B cell (primary cell): ENCODE measurements around the gene QSOX1. TPM values are rescaled to one million over a fixed set of nuclear protein-coding genes. Genes with fewer than 3 reads are reported as not detected.

ENCODE experiments used
- ATAC-seq: fragments of 200-7000 bp; cut with Tn5 transposase; one replicate; pipeline ENCODE4 v1.10.0; 2021; ENCODE audit warnings: low read depth, mild to moderate bottlenecking, moderate number of reproducible peaks, moderate library complexity
- CTCF ChIA-PET: fragments of 350-600 bp; sonication (Branson Sonifier 250); formaldehyde crosslinking; loops from one replicate; lab custom pipeline; 2021; ENCODE audit warnings: antibody characterized with exemption, inconsistent platforms; lab: Charles Lee
- POLR2A ChIA-PET: fragments of 350-600 bp; sonication (Branson Sonifier 250); formaldehyde crosslinking; loops from one replicate; lab custom pipeline; 2021; ENCODE audit warnings: antibody characterized with exemption; lab: Charles Lee
- DNase-seq: peaks from one replicate; pipeline ENCODE4 v3.0.0; 2013
- H2AFZ ChIP-seq: 2 replicates; pipeline ENCODE4 v1.6.1; 2012; ENCODE audit warnings: mild to moderate bottlenecking, low read depth, low read length; ENCODE audit not compliant: insufficient read depth, poor library complexity, severe bottlenecking
- H3K27ac ChIP-seq, 2 donors: 1 replicate in 1 of 2; 2 replicates in 1 of 2; pipeline ENCODE4 v1.5.1; 2012 to 2013; ENCODE audit warnings: low read length in 2 of 2, mild to moderate bottlenecking in 2 of 2, moderate library complexity in 1 of 2
- H3K27me3 ChIP-seq, 4 experiments: fragments of 200-600 bp in 1 of 4; sonication (generic) in 1 of 4; replicated peaks in 1 of 4; 1 replicate in 2 of 4; 2 replicates in 2 of 4; pipeline versions ENCODE4 v1.6.1 to v1.7.0; 2013 to 2016; ENCODE audit warnings: low read length in 3 of 4, mild to moderate bottlenecking in 2 of 4, mixed read lengths in 1 of 4, moderate library complexity in 1 of 4; ENCODE audit not compliant: insufficient read depth in 4 of 4, control insufficient read depth in 3 of 4; ENCODE audit errors: control extremely low read depth in 1 of 4
- H3K36me3 ChIP-seq, 2 experiments: replicated peaks in 1 of 2; 1 replicate in 1 of 2; 2 replicates in 1 of 2; pipeline versions ENCODE4 v1.6.1 to v1.7.1; 2013; ENCODE audit warnings: low read length in 1 of 2; ENCODE audit not compliant: insufficient read depth in 2 of 2, control insufficient read depth in 1 of 2; ENCODE audit errors: control extremely low read depth in 1 of 2, extremely low read depth in 1 of 2
- H3K4me1 ChIP-seq, 2 donors: fragments of 200-600 bp in 1 of 2; sonication (generic) in 1 of 2; 1 replicate in 1 of 2; 2 replicates in 1 of 2; pipeline versions ENCODE4 v1.5.1 to v1.6.1; 2013 to 2017; ENCODE audit warnings: low read length in 2 of 2; ENCODE audit not compliant: control insufficient read depth in 2 of 2, insufficient read depth in 2 of 2
- H3K4me2 ChIP-seq: replicated peaks from 2 replicates; pipeline ENCODE3; 2012; ENCODE audit warnings: mild to moderate bottlenecking, low read depth, low read length; ENCODE audit not compliant: poor library complexity, severe bottlenecking
- H3K4me3 ChIP-seq, 5 experiments: fragments of 200-600 bp in 1 of 5; sonication (generic) in 1 of 5; 1 replicate in 3 of 5; 2 replicates in 2 of 5; pipeline versions ENCODE4 v1.5.1 to v1.7.0; 2011 to 2016; ENCODE audit warnings: low read length in 4 of 5, mild to moderate bottlenecking in 4 of 5, low read depth in 2 of 5, control low read depth in 1 of 5, moderate library complexity in 1 of 5; ENCODE audit not compliant: insufficient read depth in 1 of 5; ENCODE audit errors: control extremely low read depth in 1 of 5, extremely low read depth in 1 of 5
- H3K79me2 ChIP-seq: fragments of 200-600 bp; sonication (generic); one replicate; pipeline ENCODE4 v1.6.0; 2016; ENCODE audit warnings: low read length; ENCODE audit not compliant: control insufficient read depth, insufficient read depth
- H3K9ac ChIP-seq: fragments of 200-600 bp; sonication (generic); 2 replicates; pipeline ENCODE4 v1.6.1; 2017; ENCODE audit warnings: mild to moderate bottlenecking, low read length, moderate library complexity
- H3K9me3 ChIP-seq, 3 donors: one replicate each; pipeline versions ENCODE4 v1.6.1 to v1.7.1; 2013; ENCODE audit warnings: low read length in 2 of 3; ENCODE audit not compliant: control insufficient read depth in 2 of 3, insufficient read depth in 1 of 3; ENCODE audit errors: control extremely low read depth in 1 of 3
- H4K20me1 ChIP-seq: 2 replicates; pipeline ENCODE4 v1.6.0; 2012; ENCODE audit warnings: mild to moderate bottlenecking, low read length; ENCODE audit not compliant: insufficient read depth, control insufficient read depth, poor library complexity, severe bottlenecking
- H3K27ac Mint-ChIP-seq: one replicate; pipeline ENCODE4 v1.8.0; 2021; ENCODE audit warnings: mixed read lengths
- H3K27me3 Mint-ChIP-seq: one replicate; pipeline ENCODE4 v1.8.0; 2021; ENCODE audit warnings: mixed read lengths
- H3K4me1 Mint-ChIP-seq: one replicate; pipeline ENCODE4 v1.8.0; 2021; ENCODE audit warnings: mixed read lengths
- H3K4me3 Mint-ChIP-seq: one replicate; pipeline ENCODE4 v1.8.0; 2021; ENCODE audit warnings: mixed read lengths
- H3K9me3 Mint-ChIP-seq: one replicate; pipeline ENCODE4 v1.8.0; 2022; ENCODE audit warnings: mixed read lengths; ENCODE audit not compliant: insufficient read depth
- CTCF ChIP-seq: fragments of 200-600 bp; IDR thresholded peaks from one replicate; pipeline ENCODE4 v1.8.0; 2022; ENCODE audit warnings: antibody characterized with exemption, mild to moderate bottlenecking
- EZH2 ChIP-seq: IDR thresholded peaks from 2 replicates; pipeline ENCODE4 v1.6.1; 2012; ENCODE audit warnings: borderline replicate concordance, low read depth, mild to moderate bottlenecking, moderate library complexity, low read length; ENCODE audit not compliant: insufficient read depth, poor library complexity, severe bottlenecking
- WGBS: methylation state at CpG from one replicate; pipeline ENCODE4 v1.1.5; 2013; ENCODE audit warnings: missing lambda C conversion rate; ENCODE audit not compliant: insufficient coverage; 5-methylcytosine and 5-hydroxymethylcytosine counted together
- intact Hi-C: fragments of 100-400 bp; cut with micrococcal nuclease; formaldehyde crosslinking; loops from one replicate; pipeline ENCODE4 v1.10.0; 2022
- polyA plus RNA-seq: library from polyadenylated mRNA; depleted of rRNA; stranded (reverse); fragments of >200 nt; gene quantifications from 2 replicates; pipeline ENCODE4 v1.2.3, GENCODE V29; 2012
- total RNA-seq, 2 donors: library from RNA; stranded (reverse); fragments of 120-200 nt in 1 of 2; gene quantifications; 1 replicate in 1 of 2; 2 replicates in 1 of 2; pipeline versions ENCODE4 v1.2.3 to v1.2.4, GENCODE V29; 2013 to 2022

The QSOX1 gene
- total and polyA plus RNA-seq, 2 donors (not counting 1 experiment from before 2014, with no cell fraction given): 11.4 to 20.6 TPM

GRCh38 chr1:180208264-180208663 lies 53.6 kb downstream of the QSOX1 start:
- peaks cover under 1% of the 10 kb centered on the region for H3K4me1 Mint-ChIP-seq
- H3K79me2 ChIP-seq: no peaks in the 10 kb centered on the region
- no peak overlapping the region for H2AFZ ChIP-seq
- no peaks in the 10 kb centered on the region for H3K27me3 ChIP-seq
- no peak overlapping the region for H3K4me3 Mint-ChIP-seq
- H3K36me3 ChIP-seq: no peaks in the 10 kb centered on the region
- H3K9ac ChIP-seq: no peak overlapping the region
- 13% methylated on average over 4 of the region's 4 CpGs for WGBS
- H3K27ac Mint-ChIP-seq: no peak overlapping the region
- H3K9me3 ChIP-seq: no peaks in the 10 kb centered on the region
- H3K9me3 Mint-ChIP-seq: no peaks in the 10 kb centered on the region
- H4K20me1 ChIP-seq: no peaks in the 10 kb centered on the region
- ChIA-PET POLR2A (no interaction called here), CTCF (interaction anchor here (1.0 kb wide), 1 partner anchor 275 kb away, joined by 3 read pairs; no protein-coding TSS in a partner anchor)
- peaks cover 4% of the 10 kb centered on the region for H3K27me3 Mint-ChIP-seq
- intact Hi-C loops: no loop called here
- H3K4me1 ChIP-seq: no peaks in the 10 kb centered on the region
- no peak for ATAC-seq
- no peak overlapping the region for H3K27ac ChIP-seq
- DNase-seq: no peak
- H3K4me2 ChIP-seq: no peak overlapping the region
- H3K4me3 ChIP-seq: no peak overlapping the region
- no peak for TF ChIP-seq CTCF
- TF ChIP-seq EZH2: no peak

- Histone ChIP-seq H3K36me3 (no peaks in the 10 kb centered on the region), H3K9me3 (no peaks in the 10 kb centered on the region), H3K27me3 (no peaks in the 10 kb centered on the region), H3K4me2 (no peak overlapping the region), H3K27ac (no peak overlapping the region), H4K20me1 (no peaks in the 10 kb centered on the region), H3K4me1 (no peaks in the 10 kb centered on the region), H3K79me2 (no peaks in the 10 kb centered on the region), H3K9ac (no peak overlapping the region), H2AFZ (no peak overlapping the region), H3K4me3 (no peak overlapping the region)
- ATAC-seq: no peak
- intact Hi-C loops: no loop called here
- Mint-ChIP-seq H3K4me3 (no peak overlapping the region), H3K27ac (no peak overlapping the region), H3K9me3 (no peaks in the 10 kb centered on the region), H3K4me1 (peaks cover 2% of the 10 kb centered on the region), H3K27me3 (peaks cover 4% of the 10 kb centered on the region)
- CTCF ChIA-PET: interaction anchor here (1.8 kb wide), 1 partner anchor 30 kb away, joined by 5 read pairs; no protein-coding TSS in a partner anchor
- no peak for DNase-seq
- POLR2A ChIA-PET: no interaction called here
- WGBS: 100% methylated on average over 2 of the region's 4 CpGs
- TF ChIP-seq EZH2: no peak
- TF ChIP-seq CTCF: no peak
These were observed 55.4 kb downstream of the QSOX1 start for GRCh38 chr1:180210008-180210620.
